H9 (cell line): Measurements from ENCODE around the gene TMEM269. TPM values are rescaled to one million over a fixed set of nuclear protein-coding genes. Genes with fewer than 3 reads are reported as not detected.

ENCODE experiments used
- DNase-seq: peaks from one replicate; pipeline ENCODE4 v3.0.0-alpha.2; 2017
- H2AFZ ChIP-seq: one replicate; pipeline ENCODE4 v1.6.1; 2013; ENCODE audit warnings: mild to moderate bottlenecking, low read length, control low read depth, moderate library complexity
- H2AK5ac ChIP-seq: 2 replicates; pipeline ENCODE4 v1.6.1; 2013; ENCODE audit warnings: low read length, control low read depth, mixed read lengths; ENCODE audit not compliant: insufficient read length
- H2BK120ac ChIP-seq: one replicate; pipeline ENCODE4 v1.6.1; 2013; ENCODE audit warnings: low read depth, mild to moderate bottlenecking, low read length, control low read depth, inconsistent platforms; ENCODE audit not compliant: poor library complexity, severe bottlenecking
- H2BK12ac ChIP-seq: 2 replicates; pipeline ENCODE4 v1.6.1; 2013; ENCODE audit warnings: low read length, control low read depth, mixed read lengths, low read depth; ENCODE audit not compliant: insufficient read length
- H2BK15ac ChIP-seq: 2 replicates; pipeline ENCODE4 v1.6.1; 2013; ENCODE audit warnings: low read depth, low read length, control low read depth
- H2BK20ac ChIP-seq: one replicate; pipeline ENCODE4 v1.6.1; 2013; ENCODE audit warnings: low read depth, mild to moderate bottlenecking, low read length, control low read depth, inconsistent platforms; ENCODE audit not compliant: poor library complexity, severe bottlenecking
- H2BK5ac ChIP-seq: 2 replicates; pipeline ENCODE4 v1.6.1; 2013; ENCODE audit warnings: low read length, control low read depth, mixed read lengths; ENCODE audit not compliant: insufficient read length
- H3K14ac ChIP-seq: 2 replicates; pipeline ENCODE4 v1.6.1; 2013; ENCODE audit warnings: low read length, control low read depth; ENCODE audit not compliant: insufficient read depth
- H3K18ac ChIP-seq: 2 replicates; pipeline ENCODE4 v1.6.1; 2013; ENCODE audit warnings: low read depth, mild to moderate bottlenecking, mixed read lengths, low read length, control low read depth; ENCODE audit not compliant: insufficient read length
- H3K23ac ChIP-seq: 2 replicates; pipeline ENCODE4 v1.6.1; 2013; ENCODE audit warnings: low read length, control low read depth, mixed read lengths, low read depth; ENCODE audit not compliant: insufficient read length
- H3K23me2 ChIP-seq: 2 replicates; pipeline ENCODE4 v1.6.1; 2013; ENCODE audit warnings: low read depth, mild to moderate bottlenecking, mixed read lengths, low read length, control low read depth; ENCODE audit not compliant: insufficient read length, poor library complexity, severe bottlenecking
- H3K27ac ChIP-seq: 2 replicates; pipeline ENCODE4 v1.5.1; 2013; ENCODE audit warnings: low read length, control low read depth, mixed read lengths, low read depth; ENCODE audit not compliant: insufficient read length
- H3K27me3 ChIP-seq: 2 replicates; pipeline ENCODE4 v1.6.1; 2013; ENCODE audit warnings: low read length, control low read depth, inconsistent platforms; ENCODE audit not compliant: insufficient read depth
- H3K4ac ChIP-seq: 2 replicates; pipeline ENCODE4 v1.6.1; 2013; ENCODE audit warnings: low read depth, mild to moderate bottlenecking, control low read depth, inconsistent platforms, low read length, moderate library complexity
- H3K4me1 ChIP-seq: 2 replicates; pipeline ENCODE4 v1.6.1; 2013; ENCODE audit warnings: low read length, control low read depth, inconsistent platforms; ENCODE audit not compliant: insufficient read depth
- H3K4me2 ChIP-seq: 2 replicates; pipeline ENCODE4 v1.6.1; 2013; ENCODE audit warnings: low read length, control low read depth, mixed read lengths; ENCODE audit not compliant: insufficient read length, insufficient read depth
- H3K56ac ChIP-seq: 2 replicates; pipeline ENCODE4 v1.6.1; 2013; ENCODE audit warnings: low read depth, mild to moderate bottlenecking, mixed read lengths, low read length, control low read depth; ENCODE audit not compliant: insufficient read length
- H3K79me1 ChIP-seq: 2 replicates; pipeline ENCODE4 v1.6.1; 2013; ENCODE audit warnings: low read depth, mild to moderate bottlenecking, moderate library complexity, low read length, control low read depth, inconsistent platforms; ENCODE audit not compliant: insufficient read depth, poor library complexity, severe bottlenecking
- H3K79me2 ChIP-seq: 2 replicates; pipeline ENCODE4 v1.6.1; 2013; ENCODE audit warnings: low read length, control low read depth, inconsistent platforms; ENCODE audit not compliant: insufficient read depth
- H3K9ac ChIP-seq: 2 replicates; pipeline ENCODE4 v1.6.1; 2013; ENCODE audit warnings: low read length, control low read depth, mixed read lengths; ENCODE audit not compliant: insufficient read length; ENCODE audit errors: extremely low read depth
- H3K9me3 ChIP-seq: one replicate; pipeline ENCODE4 v1.6.1; 2013; ENCODE audit warnings: low read depth, low read length, inconsistent platforms; ENCODE audit not compliant: control insufficient read depth
- H3T11ph ChIP-seq: one replicate; pipeline ENCODE4 v1.6.1; 2013; ENCODE audit warnings: mild to moderate bottlenecking, low read length, control low read depth, inconsistent platforms
- H4K20me1 ChIP-seq: one replicate; pipeline ENCODE4 v1.6.1; 2013; ENCODE audit not compliant: control insufficient read depth, insufficient read length, insufficient read depth
- H4K5ac ChIP-seq: 2 replicates; pipeline ENCODE4 v1.6.1; 2013; ENCODE audit warnings: low read depth, mild to moderate bottlenecking, mixed read lengths, low read length, control low read depth; ENCODE audit not compliant: insufficient read length
- H4K8ac ChIP-seq: replicated peaks from 2 replicates; pipeline ENCODE4 v1.6.1; 2013; ENCODE audit warnings: low read length, control low read depth, mixed read lengths, low read depth; ENCODE audit not compliant: insufficient read length
- H4K91ac ChIP-seq: 2 replicates; pipeline ENCODE4 v1.6.1; 2013; ENCODE audit warnings: low read depth, mild to moderate bottlenecking, moderate library complexity, mixed read lengths, low read length, control low read depth; ENCODE audit not compliant: insufficient read length
- H3K27ac Mint-ChIP-seq, 3 experiments: 2 replicates in 2 of 3; 3 replicates in 1 of 3; pipeline ENCODE4 v1.8.0; 2020 to 2021; ENCODE audit warnings: mixed read lengths in 3 of 3, mild to moderate bottlenecking in 1 of 3, moderate library complexity in 1 of 3
- H3K27me3 Mint-ChIP-seq: 2 replicates; pipeline ENCODE4 v1.8.0; 2021; ENCODE audit warnings: low read depth, mild to moderate bottlenecking, moderate library complexity, mixed read lengths
- H3K36me3 Mint-ChIP-seq, 3 experiments: 2 replicates in 2 of 3; 3 replicates in 1 of 3; pipeline ENCODE4 v1.8.0; 2020 to 2021; ENCODE audit warnings: low read depth in 3 of 3, mixed read lengths in 3 of 3; ENCODE audit not compliant: insufficient read depth in 1 of 3
- H3K4me1 Mint-ChIP-seq, 2 experiments: 2 replicates each; pipeline ENCODE4 v1.8.0; 2020; ENCODE audit warnings: mixed read lengths in 2 of 2
- H3K4me3 Mint-ChIP-seq, 2 experiments: 2 replicates in 1 of 2; 3 replicates in 1 of 2; pipeline ENCODE4 v1.8.0; 2020 to 2021; ENCODE audit warnings: mild to moderate bottlenecking in 2 of 2, mixed read lengths in 2 of 2, moderate library complexity in 1 of 2
- H3K9me3 Mint-ChIP-seq, 2 experiments: 2 replicates in 1 of 2; 3 replicates in 1 of 2; pipeline ENCODE4 v1.8.0; 2020; ENCODE audit warnings: mild to moderate bottlenecking in 2 of 2, mixed read lengths in 2 of 2, moderate library complexity in 1 of 2
- WGBS: extraction: QIAGEN DNeasy Blood & Tissue Kit; methylation state at CpG from one replicate; pipeline ENCODE4 v1.1.7; 2013; ENCODE audit warnings: missing lambda C conversion rate, low lambda C conversion rate, mixed read lengths; ENCODE audit not compliant: insufficient read length; ENCODE audit errors: extremely low coverage; 5-methylcytosine and 5-hydroxymethylcytosine counted together
- total RNA-seq: library from RNA; stranded (reverse); gene quantifications from 2 replicates; pipeline ENCODE4 v1.2.1, GENCODE V29; 2021
- TF ChIP-seq, protein P1 (sequence below): fragments of 200-600 bp; sonication (generic); conservative IDR thresholded peaks from 3 replicates; pipeline ENCODE4 v1.8.0; 2021; ENCODE audit warnings: antibody characterized with exemption, mild to moderate bottlenecking

Gene TMEM269
- total RNA-seq, 1 experiment from 2014 or later = 0.17 TPM

DNA sequence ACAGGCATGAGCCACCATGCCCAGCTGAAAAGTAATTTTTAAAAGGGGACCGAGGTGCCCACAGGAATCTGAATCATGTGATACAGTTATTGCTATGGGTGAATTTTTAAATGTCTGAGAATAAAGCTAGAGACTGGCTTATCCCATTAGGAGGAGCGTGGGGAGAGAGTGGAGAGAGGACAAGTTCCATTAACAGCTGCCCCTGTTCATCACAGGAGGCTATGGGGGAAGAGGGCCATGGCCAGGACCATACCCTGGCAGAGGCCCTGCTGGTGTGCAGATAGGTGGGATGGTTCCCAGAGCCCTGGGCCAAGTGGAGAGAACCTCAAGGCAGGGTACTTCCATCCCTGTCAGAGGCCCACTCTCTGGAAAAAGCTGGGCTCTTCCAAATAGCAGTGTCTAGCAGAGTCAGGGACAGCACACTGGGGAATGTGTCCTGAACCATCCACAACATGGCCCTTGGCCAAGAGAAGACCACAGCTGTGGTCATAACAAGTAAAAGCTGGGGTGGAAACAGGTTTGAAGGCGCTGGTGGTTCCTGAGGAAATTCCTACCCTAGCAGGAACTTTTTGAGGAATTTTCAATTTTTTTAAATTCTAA is 48.0 kb downstream of the TMEM269 start:
- 0 out of 2 replicates have a peak, but pooled peaks cover 3% of the 10 kb centered on the region for H3K4me1 ChIP-seq
- H2BK120ac ChIP-seq = no peak overlapping the region
- no peaks in the 10 kb centered on the region for H3K9me3 Mint-ChIP-seq

More for the DNA sequence above, 48.0 kb downstream of the TMEM269 start:
- H3K27ac Mint-ChIP-seq = no peak overlapping the region; a peak in 1 of 7 replicates
- Histone ChIP-seq H3K4ac (no peak overlapping the region), H2AFZ (no peak overlapping the region), H4K8ac (no peak overlapping the region), H3K9ac (no peak overlapping the region), H3K23ac (no peak overlapping the region), H2BK20ac (no peak overlapping the region), H3K9me3 (no peaks in the 10 kb centered on the region), H4K91ac (no peak overlapping the region), H4K5ac (no peak overlapping the region), H3K4me2 (no peak overlapping the region), H3K79me1 (no peaks in the 10 kb centered on the region), H3K14ac (no peak overlapping the region), H3K23me2 (no peaks in the 10 kb centered on the region), H3K56ac (no peak overlapping the region), H2BK15ac (no peak overlapping the region), H3T11ph (no peak overlapping the region), H3K18ac (no peak overlapping the region), H3K79me2 (no peaks in the 10 kb centered on the region), H2AK5ac (no peak overlapping the region), H3K27me3 (no peaks in the 10 kb centered on the region), H4K20me1 (no peaks in the 10 kb centered on the region), H2BK12ac (no peak overlapping the region), H3K27ac (no peak overlapping the region), H2BK5ac (no peak overlapping the region)
- H3K4me3 Mint-ChIP-seq = no peak overlapping the region
- H3K4me1 Mint-ChIP-seq = peaks cover 3% of the 10 kb centered on the region in 2 experiments; a peak in 1 of 4 replicates
- WGBS = no CpG with 5 or more reads among the region's 3 CpGs
- no peak for DNase-seq
- no peaks in the 10 kb centered on the region for H3K27me3 Mint-ChIP-seq
- H3K36me3 Mint-ChIP-seq = no peaks in the 10 kb centered on the region
- TF ChIP-seq, protein P1, sequence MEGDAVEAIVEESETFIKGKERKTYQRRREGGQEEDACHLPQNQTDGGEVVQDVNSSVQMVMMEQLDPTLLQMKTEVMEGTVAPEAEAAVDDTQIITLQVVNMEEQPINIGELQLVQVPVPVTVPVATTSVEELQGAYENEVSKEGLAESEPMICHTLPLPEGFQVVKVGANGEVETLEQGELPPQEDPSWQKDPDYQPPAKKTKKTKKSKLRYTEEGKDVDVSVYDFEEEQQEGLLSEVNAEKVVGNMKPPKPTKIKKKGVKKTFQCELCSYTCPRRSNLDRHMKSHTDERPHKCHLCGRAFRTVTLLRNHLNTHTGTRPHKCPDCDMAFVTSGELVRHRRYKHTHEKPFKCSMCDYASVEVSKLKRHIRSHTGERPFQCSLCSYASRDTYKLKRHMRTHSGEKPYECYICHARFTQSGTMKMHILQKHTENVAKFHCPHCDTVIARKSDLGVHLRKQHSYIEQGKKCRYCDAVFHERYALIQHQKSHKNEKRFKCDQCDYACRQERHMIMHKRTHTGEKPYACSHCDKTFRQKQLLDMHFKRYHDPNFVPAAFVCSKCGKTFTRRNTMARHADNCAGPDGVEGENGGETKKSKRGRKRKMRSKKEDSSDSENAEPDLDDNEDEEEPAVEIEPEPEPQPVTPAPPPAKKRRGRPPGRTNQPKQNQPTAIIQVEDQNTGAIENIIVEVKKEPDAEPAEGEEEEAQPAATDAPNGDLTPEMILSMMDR = no peak
